ENCODE results near the gene TUBGCP6. TPM values are rescaled to one million over a fixed set of nuclear protein-coding genes. Genes with fewer than 3 reads are reported as not detected.

Gene TUBGCP6
- total RNA-seq, 1 donor from 2014 or later: 52.1 TPM

DNA sequence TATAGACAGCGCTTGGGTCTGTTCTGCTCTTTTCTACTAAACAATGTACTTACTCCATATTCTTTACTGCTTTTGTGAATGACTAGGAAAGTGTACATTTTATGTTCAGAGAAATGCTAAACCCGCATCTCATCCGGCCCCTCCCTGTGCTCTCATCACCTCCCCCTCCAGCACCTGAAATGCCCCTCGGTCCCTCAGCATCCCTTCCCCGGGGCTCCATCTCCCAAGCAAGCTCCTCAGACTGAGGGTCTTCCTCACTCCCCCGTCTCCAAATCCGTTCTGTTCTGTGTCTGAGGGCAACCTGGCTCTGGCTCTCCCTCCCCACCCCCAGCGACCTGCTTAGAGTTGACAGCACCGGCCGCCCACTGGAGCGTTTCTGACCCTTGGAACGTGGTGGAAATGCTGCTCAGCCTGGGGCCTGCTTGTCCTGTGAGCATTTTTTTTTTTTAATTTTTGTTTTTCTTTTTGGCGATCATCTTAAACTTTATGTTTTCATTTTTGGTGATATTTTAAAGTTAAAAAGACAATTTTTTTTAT lies 42.6 kb downstream of the TUBGCP6 start:
- DNase-seq (ENCODE audit: low spot score): no peak
- Mint-ChIP-seq H3K27ac (peak overlapping the region; percentile 63), H3K4me3 (peak overlapping the region; percentile 88), H3K4me1 (ENCODE audit: low read depth) (peaks cover 19% of the 10 kb centered on the region), H3K36me3 (ENCODE audit: low read depth) (peaks cover 17% of the 10 kb centered on the region), H3K9me3 (no peaks in the 10 kb centered on the region), H3K27me3 (ENCODE audit: insufficient read depth) (no peaks in the 10 kb centered on the region)
- intact Hi-C loops (cut with micrococcal nuclease): loop anchor here (5.0 kb wide), 1 partner anchor 285 kb away; the partner anchor contains the start of genes ALG12 and CRELD2

DNA sequence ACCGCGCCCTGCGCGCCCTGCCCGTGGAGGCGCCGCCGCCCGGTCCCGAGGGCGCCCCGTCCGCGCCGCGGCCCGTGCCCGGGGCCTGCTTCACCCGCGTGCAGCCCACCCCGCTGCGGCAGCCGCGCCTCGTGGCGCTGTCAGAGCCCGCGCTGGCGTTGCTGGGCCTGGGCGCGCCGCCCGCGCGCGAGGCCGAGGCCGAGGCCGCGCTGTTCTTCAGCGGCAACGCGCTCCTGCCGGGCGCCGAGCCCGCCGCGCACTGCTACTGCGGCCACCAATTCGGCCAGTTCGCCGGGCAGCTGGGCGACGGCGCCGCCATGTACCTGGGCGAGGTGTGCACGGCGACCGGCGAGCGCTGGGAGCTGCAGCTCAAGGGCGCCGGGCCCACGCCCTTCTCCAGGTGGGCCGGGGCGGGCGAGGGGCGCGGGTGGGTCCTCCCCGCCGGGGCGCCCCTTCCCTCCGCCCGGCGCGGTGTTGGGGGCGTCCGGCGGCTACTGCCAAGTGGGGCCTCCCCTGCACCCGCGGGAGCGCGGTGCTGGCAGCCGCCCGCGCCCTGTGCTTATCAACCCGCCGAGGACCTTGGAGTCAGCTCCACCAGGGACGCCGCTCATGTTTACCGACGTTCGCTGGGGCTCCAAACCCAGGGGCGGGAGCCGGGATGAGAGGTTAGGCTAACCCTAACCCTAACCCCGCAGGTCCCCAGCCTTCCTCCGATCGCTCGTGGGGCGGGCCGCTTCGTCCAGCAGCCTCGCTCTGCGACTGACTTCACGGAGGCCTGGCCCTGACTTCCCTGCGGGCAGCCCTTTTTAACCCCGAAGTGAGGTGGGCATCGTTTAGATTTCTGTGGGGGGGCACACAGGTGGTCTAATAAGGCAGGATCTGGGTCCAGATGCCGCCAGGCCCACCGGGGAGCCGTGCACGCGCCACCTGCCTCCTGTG lies 43.4 kb downstream of the TUBGCP6 start:
- no peaks in the 10 kb centered on the region for H3K9me3 Mint-ChIP-seq
- peak overlapping the region; percentile 63 for H3K27ac Mint-ChIP-seq
- intact Hi-C loops (cut with micrococcal nuclease): loop anchor here (2.0 to 5.0 kb wide), 5 partner anchors 43 to 307 kb away; partner anchors contain the start of genes ALG12, CRELD2, MAPK11 and NCAPH2
- H3K27me3 Mint-ChIP-seq (ENCODE audit: insufficient read depth): no peaks in the 10 kb centered on the region
- peak overlapping the region; percentile 88 for H3K4me3 Mint-ChIP-seq
- no peak for DNase-seq (ENCODE audit: low spot score)
- peaks cover 19% of the 10 kb centered on the region for H3K4me1 Mint-ChIP-seq (ENCODE audit: low read depth)
- H3K36me3 Mint-ChIP-seq (ENCODE audit: low read depth): peaks cover 17% of the 10 kb centered on the region

DNA sequence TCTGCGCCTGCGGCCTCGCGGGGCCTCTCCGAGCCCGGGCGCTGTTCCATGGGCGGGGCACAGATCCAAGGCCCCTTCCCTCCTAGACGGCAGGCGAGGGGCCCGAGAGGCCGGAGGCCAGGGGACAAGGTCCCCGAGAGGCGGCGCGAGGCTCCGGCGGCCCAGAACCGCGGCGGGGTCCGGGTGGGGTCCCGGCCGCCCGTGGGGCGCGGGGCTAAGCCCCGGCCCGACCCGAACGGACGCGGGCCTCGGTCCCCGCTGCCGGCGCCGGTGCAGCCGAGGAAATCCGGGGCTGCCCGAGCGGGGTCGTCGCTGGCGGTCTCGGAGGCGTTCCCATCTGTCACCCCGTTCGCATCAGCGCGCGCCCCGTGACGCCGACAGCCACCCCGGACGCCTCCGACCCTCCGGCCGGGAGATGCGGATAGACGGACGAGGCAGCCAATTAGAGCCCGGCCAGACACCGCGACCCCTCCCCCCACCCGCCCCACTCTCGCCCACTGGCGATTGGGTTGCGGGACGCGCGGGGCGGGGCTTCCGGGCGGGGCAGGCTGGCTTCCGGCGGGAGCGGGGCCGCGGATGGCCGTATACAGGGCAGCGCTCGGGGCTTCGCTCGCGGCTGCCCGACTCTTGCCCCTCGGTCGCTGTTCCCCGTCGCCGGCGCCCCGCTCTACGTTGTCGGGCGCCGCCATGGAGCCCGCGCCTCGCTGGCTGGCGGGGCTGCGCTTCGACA lies 44.2 kb downstream of the TUBGCP6 start, which contains the start of gene SELENOO:
Gene SELENOO (plus strand): TSS at position 551 of the 730 bp plus-strand sequence. CDS start 26 bp downstream, at position 577.
- intact Hi-C loops (cut with micrococcal nuclease): loop anchor here (1.0 to 5.0 kb wide), 7 partner anchors 10 to 308 kb away; partner anchors contain the start of genes ALG12, CRELD2, MAPK11 and NCAPH2
- peak; percentile 90 for DNase-seq (ENCODE audit: low spot score)
- Mint-ChIP-seq H3K4me1 (ENCODE audit: low read depth) (peaks cover 19% of the 10 kb centered on the region), H3K9me3 (no peaks in the 10 kb centered on the region), H3K36me3 (ENCODE audit: low read depth) (peaks cover 15% of the 10 kb centered on the region), H3K27ac (peak within 1 kb of the TSS; percentile 63), H3K4me3 (peak within 1 kb of the TSS; percentile 88), H3K27me3 (ENCODE audit: insufficient read depth) (no peaks in the 10 kb centered on the region)

DNA sequence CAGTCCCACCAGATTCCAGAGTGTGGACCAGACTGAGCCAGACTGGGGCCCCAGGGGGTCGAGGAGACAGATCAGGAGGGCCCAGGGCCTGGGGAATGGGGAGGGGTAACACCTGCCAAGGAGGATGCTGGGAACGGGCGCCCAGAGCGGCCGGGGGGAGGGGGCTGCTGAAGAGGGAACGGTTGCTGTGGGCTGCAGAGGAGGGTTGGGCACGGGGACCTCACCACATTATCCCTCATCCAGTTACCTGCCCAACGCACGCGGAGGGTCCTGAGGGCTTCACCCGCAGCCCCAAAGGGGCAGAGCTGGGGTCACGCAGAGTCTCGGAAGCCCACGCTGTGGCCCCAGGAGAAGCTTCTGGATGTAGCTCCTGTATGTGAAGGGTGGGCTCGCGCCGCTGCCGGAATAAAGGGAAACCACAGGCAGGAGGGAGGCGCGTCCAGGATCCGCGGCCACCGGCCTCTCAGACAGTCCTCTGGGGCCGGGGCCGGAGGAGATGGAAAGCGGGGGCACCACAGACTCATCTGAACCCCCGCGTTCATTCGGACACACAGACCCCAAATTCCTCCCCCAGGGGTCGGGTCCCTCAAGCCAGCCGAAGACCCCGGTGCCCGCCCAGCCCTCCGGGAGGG lies 44.9 kb downstream of the TUBGCP6 start:
- H3K9me3 Mint-ChIP-seq: no peaks in the 10 kb centered on the region
- H3K4me3 Mint-ChIP-seq: peak overlapping the region; percentile 74
- H3K27me3 Mint-ChIP-seq (ENCODE audit: insufficient read depth): no peaks in the 10 kb centered on the region
- peaks cover 19% of the 10 kb centered on the region for H3K4me1 Mint-ChIP-seq (ENCODE audit: low read depth)
- intact Hi-C loops (cut with micrococcal nuclease): loop anchor here (1.0 to 5.0 kb wide), 7 partner anchors 10 to 309 kb away; partner anchors contain the start of genes ALG12, CRELD2, MAPK11 and NCAPH2
- no peak for DNase-seq (ENCODE audit: low spot score)
- peaks cover 15% of the 10 kb centered on the region for H3K36me3 Mint-ChIP-seq (ENCODE audit: low read depth)
- peak overlapping the region; percentile 52 for H3K27ac Mint-ChIP-seq

DNA sequence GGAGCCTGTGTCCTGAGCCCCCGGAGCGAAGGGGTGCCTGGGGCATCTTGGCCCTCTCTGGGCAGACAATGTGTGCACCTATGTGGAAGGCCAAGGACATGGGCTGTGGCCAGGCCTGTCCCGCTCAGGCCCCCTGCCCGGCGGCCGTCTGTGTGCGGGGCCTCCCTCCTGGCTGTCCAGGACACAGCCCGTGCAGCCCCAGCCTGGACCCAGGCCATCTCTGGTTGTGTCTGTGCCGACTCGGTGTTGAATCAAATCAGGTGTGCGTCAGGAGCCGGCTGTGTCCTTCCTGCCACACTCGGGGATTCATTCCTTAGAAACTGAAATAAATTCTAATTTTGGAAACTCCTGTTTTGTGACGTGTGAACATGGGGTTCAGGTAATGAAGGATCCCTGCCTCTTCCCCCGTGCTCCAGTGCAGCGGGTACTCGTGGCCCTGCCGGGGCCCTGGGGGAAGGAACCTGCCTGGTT lies 45.5 kb downstream of the TUBGCP6 start:
- Mint-ChIP-seq H3K27ac (peak overlapping the region; percentile 52), H3K36me3 (ENCODE audit: low read depth) (peaks cover 13% of the 10 kb centered on the region), H3K4me3 (peak overlapping the region; percentile 74), H3K27me3 (ENCODE audit: insufficient read depth) (no peaks in the 10 kb centered on the region), H3K4me1 (ENCODE audit: low read depth) (peaks cover 19% of the 10 kb centered on the region), H3K9me3 (no peaks in the 10 kb centered on the region)
- intact Hi-C loops (cut with micrococcal nuclease): no loop called here
- no peak for DNase-seq (ENCODE audit: low spot score)

DNA sequence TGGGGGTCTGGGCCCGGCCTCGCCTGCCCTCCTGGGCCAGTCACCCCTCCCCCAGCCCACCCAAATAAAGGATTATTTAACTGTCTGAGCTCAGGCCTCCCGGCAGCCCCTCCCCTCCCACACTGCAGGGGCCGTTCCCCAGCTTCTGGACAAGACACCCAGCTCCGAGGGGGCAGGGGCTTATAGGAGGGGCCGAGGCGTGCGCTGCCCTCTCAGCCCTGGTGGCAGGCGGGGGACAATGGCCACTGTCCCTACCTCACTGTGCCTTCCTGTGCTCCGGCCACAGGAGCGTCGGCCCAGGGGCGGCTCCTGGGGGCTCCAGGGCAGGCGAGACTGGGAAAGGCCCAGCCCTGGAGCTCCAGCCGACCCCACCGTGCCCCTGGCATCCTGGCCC lies 46.2 kb downstream of the TUBGCP6 start:
- Mint-ChIP-seq H3K4me1 (ENCODE audit: low read depth) (peaks cover 14% of the 10 kb centered on the region), H3K36me3 (ENCODE audit: low read depth) (peaks cover 8% of the 10 kb centered on the region), H3K27ac (no peak overlapping the region), H3K27me3 (ENCODE audit: insufficient read depth) (no peaks in the 10 kb centered on the region), H3K4me3 (no peak overlapping the region), H3K9me3 (no peaks in the 10 kb centered on the region)
- DNase-seq (ENCODE audit: low spot score): no peak
- intact Hi-C loops (cut with micrococcal nuclease): no loop called here

DNA sequence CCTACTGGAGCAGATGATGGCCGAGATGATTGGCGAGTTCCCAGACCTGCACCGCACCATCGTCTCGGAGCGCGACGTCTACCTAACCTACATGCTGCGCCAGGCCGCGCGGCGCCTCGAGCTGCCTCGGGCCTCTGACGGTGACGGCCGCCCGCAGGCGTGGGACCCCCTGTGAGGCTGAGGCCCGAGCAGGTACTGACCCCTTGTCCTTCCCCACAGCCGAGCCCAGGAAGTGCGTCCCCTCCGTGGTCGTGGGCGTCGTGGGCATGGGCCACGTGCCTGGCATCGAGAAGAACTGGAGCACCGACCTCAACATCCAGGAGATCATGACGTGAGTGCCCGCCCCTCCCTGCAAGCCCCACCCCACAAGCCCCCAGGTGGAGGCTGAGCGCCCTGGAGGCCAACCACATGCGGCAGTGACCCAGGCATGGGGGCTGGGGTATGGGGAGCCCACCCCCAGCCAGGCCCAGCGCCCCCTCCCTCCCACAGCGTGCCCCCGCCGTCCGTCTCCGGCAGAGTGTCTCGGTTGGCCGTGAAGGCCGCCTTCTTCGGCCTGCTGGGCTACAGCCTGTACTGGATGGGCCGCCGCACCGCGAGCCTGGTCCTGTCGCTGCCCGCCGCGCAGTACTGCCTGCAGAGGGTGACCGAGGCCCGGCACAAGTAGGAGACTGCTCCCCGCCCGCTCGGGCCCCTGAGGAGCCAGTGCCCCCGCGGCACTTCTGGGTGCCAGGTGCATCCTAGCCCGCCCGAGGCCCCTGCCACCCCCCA lies 46.8 kb downstream of the TUBGCP6 start:
- no peak for DNase-seq (ENCODE audit: low spot score)
- Mint-ChIP-seq H3K27me3 (ENCODE audit: insufficient read depth) (no peaks in the 10 kb centered on the region), H3K27ac (no peak overlapping the region), H3K4me1 (ENCODE audit: low read depth) (peaks cover 14% of the 10 kb centered on the region), H3K4me3 (peak overlapping the region; percentile 54), H3K9me3 (no peaks in the 10 kb centered on the region), H3K36me3 (ENCODE audit: low read depth) (peaks cover 4% of the 10 kb centered on the region)
- intact Hi-C loops (cut with micrococcal nuclease): no loop called here

DNA sequence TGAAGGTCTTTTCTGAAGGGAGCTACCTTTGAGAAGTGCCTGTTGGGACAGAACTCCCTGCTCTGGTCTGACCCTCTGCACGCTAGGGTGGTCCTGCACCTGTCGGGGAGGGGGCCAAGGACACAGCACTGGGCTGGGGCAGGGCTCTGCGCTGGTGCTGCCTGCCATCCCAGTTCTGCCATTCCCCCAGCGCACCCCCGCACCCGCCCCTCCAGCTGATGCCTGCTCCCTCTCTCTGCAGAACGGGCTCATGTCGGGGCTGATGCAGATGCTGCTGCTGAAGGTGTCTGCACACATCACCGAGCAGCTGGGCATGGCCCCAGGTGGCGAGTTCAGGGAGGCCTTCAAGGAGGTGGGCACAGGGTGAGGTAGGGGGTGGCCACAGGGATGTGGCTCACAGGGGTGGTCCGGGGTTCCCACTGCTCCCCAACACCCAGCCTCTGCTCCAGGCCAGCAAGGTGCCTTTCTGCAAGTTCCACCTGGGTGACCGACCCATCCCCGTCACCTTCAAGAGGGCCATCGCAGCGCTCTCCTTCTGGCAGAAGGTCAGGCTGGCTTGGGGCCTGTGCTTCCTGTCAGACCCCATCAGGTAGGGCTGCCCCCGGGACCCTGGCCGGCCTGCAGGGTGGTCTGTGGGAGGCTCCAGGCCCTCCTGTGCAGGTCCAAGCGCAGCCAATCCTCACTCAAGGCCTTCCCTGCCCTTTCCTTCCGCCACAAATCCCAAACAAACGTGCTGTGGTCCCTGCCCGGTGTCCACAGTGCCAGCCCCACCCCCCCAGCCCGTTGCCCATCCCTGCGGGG lies 47.6 kb downstream of the TUBGCP6 start:
- Mint-ChIP-seq H3K27me3 (ENCODE audit: insufficient read depth) (no peaks in the 10 kb centered on the region), H3K4me3 (no peak overlapping the region), H3K27ac (no peak overlapping the region), H3K36me3 (ENCODE audit: low read depth) (peaks cover 5% of the 10 kb centered on the region), H3K9me3 (no peaks in the 10 kb centered on the region), H3K4me1 (ENCODE audit: low read depth) (peaks cover 14% of the 10 kb centered on the region)
- DNase-seq (ENCODE audit: low spot score): no peak
- intact Hi-C loops (cut with micrococcal nuclease): no loop called here

DNA sequence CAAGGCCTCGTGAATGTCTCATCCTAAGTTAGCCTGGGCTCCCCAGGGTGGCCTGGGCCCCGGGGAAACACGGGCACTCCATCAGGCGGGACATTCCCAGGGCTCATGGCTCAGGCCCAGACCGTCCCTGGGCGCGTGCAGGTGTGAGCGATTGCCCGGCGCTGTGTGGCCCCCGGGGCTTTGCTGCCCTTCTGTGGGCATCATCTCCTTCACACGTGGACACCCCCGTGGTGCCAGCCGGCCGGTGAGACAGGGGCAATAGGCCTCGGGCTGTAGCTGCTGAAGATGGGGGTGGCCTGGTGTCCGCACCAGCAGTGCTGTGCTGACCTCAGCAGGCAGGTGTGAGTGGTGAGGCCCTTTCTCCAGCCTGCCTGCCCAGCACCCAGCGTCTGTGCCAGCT lies 48.6 kb downstream of the TUBGCP6 start:
- no peaks in the 10 kb centered on the region for H3K27me3 Mint-ChIP-seq (ENCODE audit: insufficient read depth)
- H3K4me1 Mint-ChIP-seq (ENCODE audit: low read depth): peaks cover 19% of the 10 kb centered on the region
- H3K9me3 Mint-ChIP-seq: no peaks in the 10 kb centered on the region
- intact Hi-C loops (cut with micrococcal nuclease): no loop called here
- peaks cover 9% of the 10 kb centered on the region for H3K36me3 Mint-ChIP-seq (ENCODE audit: low read depth)
- no peak for DNase-seq (ENCODE audit: low spot score)
- no peak overlapping the region for H3K4me3 Mint-ChIP-seq
- H3K27ac Mint-ChIP-seq: no peak overlapping the region

DNA sequence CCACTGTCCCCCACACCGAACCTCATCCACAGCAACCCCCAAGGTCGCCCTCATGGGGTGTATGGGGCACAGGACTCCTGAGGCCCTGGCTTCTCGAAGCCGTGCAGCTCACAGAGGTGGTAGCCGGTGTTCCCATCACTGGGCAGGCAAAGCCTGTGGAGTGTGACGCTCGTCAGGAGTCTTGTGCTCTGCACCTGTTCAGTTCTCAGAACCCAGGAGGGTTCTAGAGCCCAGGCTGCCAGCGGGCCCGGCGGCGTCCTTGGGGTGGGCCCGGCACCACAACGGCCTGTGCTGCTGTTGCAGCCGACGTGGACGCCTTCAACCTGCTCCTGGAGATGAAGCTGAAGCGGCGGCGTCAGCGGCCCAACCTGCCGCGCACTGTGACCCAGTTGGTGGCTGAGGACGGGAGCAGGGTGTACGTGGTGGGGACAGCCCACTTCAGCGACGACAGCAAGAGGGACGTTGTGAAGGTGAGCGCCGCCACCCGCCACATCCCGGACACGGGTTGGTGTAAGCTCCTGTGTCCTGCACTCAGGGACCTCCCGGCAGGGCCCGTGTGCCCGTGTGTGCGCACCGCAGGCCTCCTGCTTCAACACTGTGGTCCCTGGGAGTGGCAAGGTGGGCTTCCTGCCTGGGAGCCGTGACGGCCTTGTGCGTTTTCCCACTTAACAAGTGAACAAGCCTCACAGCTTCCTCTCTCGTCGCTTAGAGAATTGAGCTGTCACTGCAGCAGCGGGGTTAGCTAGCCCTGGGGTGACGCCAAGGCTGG lies 50.6 kb downstream of the TUBGCP6 start:
- Mint-ChIP-seq H3K9me3 (no peaks in the 10 kb centered on the region), H3K36me3 (ENCODE audit: low read depth) (peaks cover 10% of the 10 kb centered on the region), H3K27me3 (ENCODE audit: insufficient read depth) (no peaks in the 10 kb centered on the region), H3K4me3 (no peak overlapping the region), H3K27ac (no peak overlapping the region), H3K4me1 (ENCODE audit: low read depth) (peaks cover 26% of the 10 kb centered on the region)
- no peak for DNase-seq (ENCODE audit: low spot score)
- intact Hi-C loops (cut with micrococcal nuclease): loop anchor here (5.0 kb wide), 4 partner anchors 148 to 342 kb away; partner anchors contain the start of genes PPP6R2 and ZBED4
